HEK293T (cell line): ENCODE data around the gene CTNNBL1.

ENCODE experiments used
- BHLHE40 ChIP-seq: fragments of 450-650 bp; IDR thresholded peaks from 2 replicates; pipeline ENCODE4 v1.6.1; 2016; ENCODE audit warnings: mild to moderate bottlenecking, moderate library complexity, borderline replicate concordance
- CTBP1 ChIP-seq: fragments of 450-650 bp; IDR thresholded peaks from 2 replicates; pipeline ENCODE4 v1.6.1; 2016; ENCODE audit warnings: borderline replicate concordance
- FOXK2 ChIP-seq: fragments of 450-650 bp; IDR thresholded peaks from 2 replicates; pipeline ENCODE4 v1.6.1; 2016; ENCODE audit warnings: mild to moderate bottlenecking
- FOXM1 ChIP-seq: fragments of 450-650 bp; IDR thresholded peaks from 2 replicates; pipeline ENCODE4 v1.6.1; 2017; ENCODE audit warnings: mild to moderate bottlenecking, borderline replicate concordance
- HDGF ChIP-seq: fragments of 450-650 bp; IDR thresholded peaks from 2 replicates; pipeline ENCODE4 v1.6.1; 2017; ENCODE audit warnings: antibody characterized with exemption, borderline replicate concordance
- SP1 ChIP-seq: fragments of 450-650 bp; IDR thresholded peaks from 2 replicates; pipeline ENCODE4 v1.6.1; 2017
- ZNF384 ChIP-seq: fragments of 450-650 bp; IDR thresholded peaks from 2 replicates; pipeline ENCODE4 v1.6.1; 2016

DNA sequence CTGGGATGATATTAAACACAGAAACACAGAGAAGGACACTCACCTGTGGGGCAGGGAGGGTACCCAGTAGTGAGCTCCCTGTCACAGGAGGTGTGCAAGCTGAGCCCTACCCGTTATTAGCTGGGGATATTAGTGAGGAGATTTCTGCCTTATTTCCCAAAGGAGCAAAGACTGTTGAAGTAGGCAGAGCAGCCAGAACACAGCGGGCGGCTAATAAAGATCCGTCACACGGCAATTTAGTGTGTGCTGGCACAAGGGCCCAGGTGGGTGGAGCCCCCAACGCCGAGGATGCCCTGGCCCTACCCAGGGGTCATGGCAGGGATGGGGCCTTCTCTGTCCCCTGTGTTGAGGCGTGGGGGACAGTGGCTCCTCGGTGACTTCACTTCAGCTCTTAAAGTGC lies 217.4 kb downstream of the CTNNBL1 start:
- no peak for TF ChIP-seq CTBP1
- TF ChIP-seq ZNF384 = no peak
- no peak for TF ChIP-seq FOXM1
- TF ChIP-seq BHLHE40 = no peak
- no peak for TF ChIP-seq FOXK2
- TF ChIP-seq SP1 = no peak
- no peak for TF ChIP-seq HDGF
